Hepatocyte (in vitro differentiated cells): ENCODE results near the gene PTPRD. TPM values are rescaled to one million over a fixed set of nuclear protein-coding genes. Genes with fewer than 3 reads are reported as not detected.
A peak's percentile ranks its signal among the peaks of the same experiment; 100 is the strongest.

Source experiments
- DNase-seq: peaks from one replicate; pipeline ENCODE4 v3.0.0-alpha.2; 2016; ENCODE audit warnings: low spot score
- H2AFZ ChIP-seq: fragments of 200-600 bp; sonication (generic); 2 replicates; pipeline ENCODE4 v1.6.0; 2016; ENCODE audit warnings: antibody characterized with exemption, mild to moderate bottlenecking
- H3K27ac ChIP-seq: fragments of 200-600 bp; sonication (generic); 2 replicates; pipeline ENCODE4 v1.5.1; 2016; ENCODE audit warnings: mild to moderate bottlenecking
- H3K27me3 ChIP-seq: fragments of 200-600 bp; sonication (generic); 2 replicates; pipeline ENCODE4 v1.6.1; 2016
- H3K36me3 ChIP-seq: fragments of 200-600 bp; sonication (generic); replicated peaks from 2 replicates; pipeline ENCODE4 v1.5.1; 2016; ENCODE audit warnings: low read depth; ENCODE audit not compliant: insufficient read depth
- H3K4me1 ChIP-seq: fragments of 200-600 bp; sonication (generic); 2 replicates; pipeline ENCODE4 v1.5.1; 2016; ENCODE audit warnings: mild to moderate bottlenecking, moderate library complexity; ENCODE audit not compliant: insufficient read depth
- H3K4me2 ChIP-seq: fragments of 200-600 bp; sonication (generic); 2 replicates; pipeline ENCODE4 v1.6.0; 2016
- H3K4me3 ChIP-seq: fragments of 200-600 bp; sonication (generic); 2 replicates; pipeline ENCODE4 v1.5.1; 2016; ENCODE audit warnings: mild to moderate bottlenecking
- H3K79me2 ChIP-seq: fragments of 200-600 bp; sonication (generic); 2 replicates; pipeline ENCODE4 v1.6.0; 2017; ENCODE audit warnings: mild to moderate bottlenecking
- H3K9me2 ChIP-seq: fragments of 200-600 bp; sonication (generic); replicated peaks from 2 replicates; pipeline ENCODE4 v1.6.0; 2017; ENCODE audit warnings: mild to moderate bottlenecking; ENCODE audit not compliant: insufficient read depth
- H3K9me3 ChIP-seq: fragments of 200-600 bp; sonication (generic); 2 replicates; pipeline ENCODE4 v1.5.1; 2016; ENCODE audit warnings: low read depth, mild to moderate bottlenecking
- H4K20me1 ChIP-seq: fragments of 200-600 bp; sonication (generic); 2 replicates; pipeline ENCODE4 v1.6.0; 2016; ENCODE audit warnings: mild to moderate bottlenecking; ENCODE audit not compliant: insufficient read depth, poor library complexity, severe bottlenecking
- EZH2 ChIP-seq: fragments of 200-600 bp; sonication (generic); IDR thresholded peaks from 2 replicates; pipeline ENCODE4 v1.6.1; 2016; ENCODE audit warnings: antibody characterized with exemption, mild to moderate bottlenecking, borderline replicate concordance
- EZH2phosphoT487 ChIP-seq: fragments of 200-600 bp; sonication (generic); IDR thresholded peaks from one replicate; pipeline ENCODE4 v1.6.1; 2018; ENCODE audit warnings: antibody characterized with exemption, mild to moderate bottlenecking, low read depth, moderate library complexity; ENCODE audit not compliant: unreplicated experiment, severe bottlenecking
- WGBS: methylation state at CpG from one replicate; pipeline ENCODE4 v1.1.6; 2016; ENCODE audit warnings: low lambda C conversion rate; ENCODE audit errors: missing lambda C conversion rate; 5-methylcytosine and 5-hydroxymethylcytosine counted together
- polyA plus RNA-seq: library from polyadenylated mRNA; unstranded; fragments of >200 nt; fragmentation: Nextera tagmentation; extraction: Ambion mirVana; gene quantifications from 2 replicates; pipeline ENCODE4 v1.2.1, GENCODE V29; 2016
- total RNA-seq: library from RNA; depleted of rRNA; stranded (reverse); fragments of >200 nt; gene quantifications from 2 replicates; pipeline ENCODE4 v1.2.3, GENCODE V29; 2014
- TF ChIP-seq, protein P1 (sequence below): fragments of 200-600 bp; sonication (generic); IDR thresholded peaks from 2 replicates; pipeline ENCODE4 v1.5.1; 2016; ENCODE audit warnings: antibody characterized with exemption, mild to moderate bottlenecking; ENCODE audit not compliant: poor library complexity

Gene PTPRD
- total and polyA plus RNA-seq, 2 experiments from 2014 or later = 6.5 to 77.6 TPM

DNA sequence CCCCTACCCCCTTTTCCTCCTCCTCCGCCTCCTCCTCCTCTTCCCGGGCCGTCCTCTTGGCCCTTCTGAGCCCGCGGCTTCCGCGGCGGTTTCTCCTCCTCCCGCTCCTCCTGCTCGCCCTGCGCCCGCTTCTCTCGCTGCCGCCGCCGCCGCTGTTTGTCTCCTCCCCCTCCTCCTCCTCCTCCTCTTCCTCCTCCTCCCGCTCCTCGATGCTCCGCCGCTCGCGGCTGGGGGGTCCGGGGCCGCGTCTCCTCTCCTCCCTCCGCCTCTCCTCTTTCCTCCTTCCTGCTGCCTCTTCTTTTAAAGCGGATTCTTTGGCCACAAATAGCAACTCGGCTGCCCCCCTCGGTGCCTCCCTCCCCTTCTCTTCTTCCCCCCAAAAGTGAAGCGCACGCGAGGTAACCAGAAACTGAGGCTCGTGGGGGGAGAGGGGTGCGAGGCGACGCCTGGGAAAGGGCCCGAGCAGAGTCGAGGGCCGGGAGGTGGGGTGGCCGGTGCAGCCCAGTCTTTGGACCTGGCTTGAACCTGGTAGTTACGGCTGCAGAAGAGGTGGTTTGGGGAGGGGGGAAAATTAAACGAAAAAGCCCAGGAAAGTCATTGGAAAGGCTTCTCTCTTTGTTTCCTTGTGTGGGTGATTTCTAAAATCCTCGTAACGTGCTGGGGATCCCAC lies 1754.7 kb downstream of the PTPRD start:
- WGBS = under 1% methylated on average over 16 of the region's 45 CpGs

DNA sequence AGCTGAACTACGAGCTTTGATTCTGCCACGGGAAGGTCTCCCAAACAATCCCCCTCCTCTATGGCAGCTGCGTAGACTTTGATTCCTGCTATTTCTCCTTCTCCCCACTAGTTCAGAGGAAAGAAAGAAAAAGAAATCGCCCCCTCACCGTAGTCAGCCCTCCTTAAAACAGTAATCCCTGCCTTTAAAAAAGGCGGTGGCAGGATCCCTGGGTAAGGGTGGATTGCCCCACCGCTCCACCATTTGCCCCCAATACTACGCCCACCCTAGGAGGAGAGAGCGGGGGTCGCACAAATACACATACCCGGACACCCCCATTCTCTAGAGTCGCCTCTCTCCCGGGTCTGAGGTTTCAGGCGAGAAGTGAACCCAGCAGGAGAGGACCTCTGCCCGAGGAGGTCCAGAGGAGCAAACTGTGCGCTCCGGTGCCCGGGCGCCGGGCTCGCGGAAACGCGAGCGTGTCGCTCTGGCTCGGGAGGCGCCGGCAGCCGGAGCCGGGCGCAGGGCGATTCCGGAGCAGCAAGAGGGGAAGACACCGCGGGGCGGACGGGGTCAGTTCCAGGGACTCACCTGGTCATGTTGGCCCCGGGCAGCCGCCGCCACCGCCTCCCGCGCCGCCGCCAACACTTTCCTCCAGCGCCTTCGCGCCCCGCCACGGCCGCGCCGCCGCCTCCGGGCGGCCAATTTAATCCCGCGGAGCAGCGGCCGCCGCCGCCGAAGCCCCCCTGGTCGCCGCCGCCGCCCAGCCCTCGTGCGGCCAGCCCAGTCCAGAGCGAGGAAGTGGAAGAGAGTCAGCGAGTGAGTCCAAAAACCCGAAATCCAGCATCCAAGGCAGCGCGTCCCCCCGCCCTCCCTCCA lies 1755.5 kb downstream of the PTPRD start:
- peaks cover 6% of the 10 kb centered on the region for H3K4me1 ChIP-seq
- no peaks in the 10 kb centered on the region for H4K20me1 ChIP-seq
- H3K4me2 ChIP-seq = peak overlapping the region; percentile 89
- H3K36me3 ChIP-seq = no peaks in the 10 kb centered on the region
- peaks cover 27% of the 10 kb centered on the region for H3K79me2 ChIP-seq
- TF ChIP-seq EZH2 (peak; percentile 30), EZH2phosphoT487 (no peak)
- TF ChIP-seq, protein P1, sequence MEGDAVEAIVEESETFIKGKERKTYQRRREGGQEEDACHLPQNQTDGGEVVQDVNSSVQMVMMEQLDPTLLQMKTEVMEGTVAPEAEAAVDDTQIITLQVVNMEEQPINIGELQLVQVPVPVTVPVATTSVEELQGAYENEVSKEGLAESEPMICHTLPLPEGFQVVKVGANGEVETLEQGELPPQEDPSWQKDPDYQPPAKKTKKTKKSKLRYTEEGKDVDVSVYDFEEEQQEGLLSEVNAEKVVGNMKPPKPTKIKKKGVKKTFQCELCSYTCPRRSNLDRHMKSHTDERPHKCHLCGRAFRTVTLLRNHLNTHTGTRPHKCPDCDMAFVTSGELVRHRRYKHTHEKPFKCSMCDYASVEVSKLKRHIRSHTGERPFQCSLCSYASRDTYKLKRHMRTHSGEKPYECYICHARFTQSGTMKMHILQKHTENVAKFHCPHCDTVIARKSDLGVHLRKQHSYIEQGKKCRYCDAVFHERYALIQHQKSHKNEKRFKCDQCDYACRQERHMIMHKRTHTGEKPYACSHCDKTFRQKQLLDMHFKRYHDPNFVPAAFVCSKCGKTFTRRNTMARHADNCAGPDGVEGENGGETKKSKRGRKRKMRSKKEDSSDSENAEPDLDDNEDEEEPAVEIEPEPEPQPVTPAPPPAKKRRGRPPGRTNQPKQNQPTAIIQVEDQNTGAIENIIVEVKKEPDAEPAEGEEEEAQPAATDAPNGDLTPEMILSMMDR = no peak
- no peaks in the 10 kb centered on the region for H3K9me2 ChIP-seq
- peak overlapping the region; percentile 26 for H3K27ac ChIP-seq
- H3K4me3 ChIP-seq = peak overlapping the region; percentile 61
- peak overlapping the region; percentile 95 for H2AFZ ChIP-seq
- H3K27me3 ChIP-seq = peaks cover 13% of the 10 kb centered on the region
- no peaks in the 10 kb centered on the region for H3K9me3 ChIP-seq
- WGBS = 1% methylated on average over 32 of the region's 76 CpGs
- DNase-seq = peak; percentile 44

More for the DNA sequence above, 1754.7 kb downstream of the PTPRD start:
- Histone ChIP-seq H3K27ac (peak overlapping the region; percentile 26), H4K20me1 (no peaks in the 10 kb centered on the region), H3K9me3 (no peaks in the 10 kb centered on the region), H3K36me3 (no peaks in the 10 kb centered on the region), H3K9me2 (no peaks in the 10 kb centered on the region), H3K4me1 (peaks cover 6% of the 10 kb centered on the region), H3K4me3 (peak overlapping the region; percentile 61), H2AFZ (peak overlapping the region; percentile 95), H3K27me3 (peaks cover 13% of the 10 kb centered on the region), H3K79me2 (peaks cover 21% of the 10 kb centered on the region), H3K4me2 (peak overlapping the region; percentile 89)
- no peak for TF ChIP-seq EZH2
- TF ChIP-seq, protein P1 = no peak
- no peak for TF ChIP-seq EZH2phosphoT487
- peak; percentile 68 for DNase-seq

DNA sequence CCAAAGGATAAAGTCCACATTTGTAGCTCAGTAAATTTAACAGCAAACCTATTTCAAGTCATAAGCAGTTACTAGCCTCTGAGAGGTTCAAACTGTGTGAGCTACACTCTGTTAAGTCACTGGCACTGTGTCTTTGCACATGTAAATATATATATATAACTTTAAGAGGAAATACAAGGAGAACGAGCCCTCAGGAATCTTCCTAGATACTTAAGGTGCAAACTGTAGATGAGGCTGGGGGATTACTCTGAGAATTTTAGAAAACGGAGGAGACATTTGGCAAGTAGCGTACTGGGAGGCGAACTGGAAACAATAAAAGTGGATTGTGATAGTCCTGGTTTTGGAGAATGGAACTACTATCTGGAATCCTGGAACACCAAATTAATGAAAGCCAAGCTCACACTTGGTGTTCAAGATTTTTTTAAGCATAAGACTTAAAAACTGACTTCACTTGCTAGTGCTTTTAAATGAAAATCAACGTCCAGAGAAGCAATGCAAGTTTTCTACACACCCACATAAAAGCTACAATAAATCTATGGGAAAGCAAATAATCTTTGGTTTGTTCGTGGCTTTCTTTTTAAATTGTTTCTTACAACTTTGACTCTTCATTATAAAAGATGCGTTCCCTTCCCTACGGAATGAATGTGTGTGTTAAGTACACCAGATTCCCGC lies 1756.3 kb downstream of the PTPRD start:
- Histone ChIP-seq H3K4me3 (peak overlapping the region; percentile 61), H4K20me1 (no peaks in the 10 kb centered on the region), H3K4me2 (peak overlapping the region; percentile 89), H2AFZ (peak overlapping the region; percentile 95), H3K9me2 (no peaks in the 10 kb centered on the region), H3K36me3 (no peaks in the 10 kb centered on the region), H3K27ac (no peak overlapping the region), H3K79me2 (peaks cover 32% of the 10 kb centered on the region), H3K27me3 (peaks cover 13% of the 10 kb centered on the region), H3K9me3 (no peaks in the 10 kb centered on the region), H3K4me1 (peaks cover 6% of the 10 kb centered on the region)
- TF ChIP-seq EZH2phosphoT487 (no peak), EZH2 (no peak)
- TF ChIP-seq, protein P1 = no peak
- no peak for DNase-seq
- WGBS = 12% methylated on average over 9 of the region's 9 CpGs
